CD4-positive, alpha-beta T cell (primary cell): ENCODE results near the gene KIF15. TPM values are rescaled to one million over a fixed set of nuclear protein-coding genes. Genes with fewer than 3 reads are reported as not detected.
"Not testable (repeated sequence)": the region's sequence is repeated elsewhere in the genome, so short reads cannot be mapped to it uniquely, and the experiment has no call there.

ENCODE experiments used
- ATAC-seq: fragments of 200-7000 bp; cut with Tn5 transposase; one replicate; pipeline ENCODE4 v1.10.0; 2022; ENCODE audit warnings: mild to moderate bottlenecking; ENCODE audit not compliant: poor library complexity
- CTCF ChIA-PET: fragments of 350-600 bp; sonication (Branson Sonifier 250); formaldehyde crosslinking; loops from one replicate; lab custom pipeline; 2021; ENCODE audit warnings: antibody characterized with exemption, inconsistent platforms; lab: Charles Lee
- POLR2A ChIA-PET: fragments of 350-600 bp; sonication (Branson Sonifier 250); formaldehyde crosslinking; loops from one replicate; lab custom pipeline; 2021; ENCODE audit warnings: antibody characterized with exemption, inconsistent platforms; lab: Charles Lee
- DNase-seq, 14 experiments: peaks; one replicate each; pipeline ENCODE4 v3.0.0-alpha.2; 2013 to 2020; ENCODE audit warnings: mixed read lengths in 2 of 14
- H3K27ac ChIP-seq, 2 donors: one replicate each; pipeline versions ENCODE4 v1.5.1 to v1.7.0; 2013; ENCODE audit warnings: low read length in 2 of 2, low read depth in 1 of 2, mild to moderate bottlenecking in 1 of 2
- H3K27me3 ChIP-seq, 2 experiments: 1 replicate in 1 of 2; 2 replicates in 1 of 2; pipeline versions ENCODE4 v1.6.1 to v1.7.0; 2013; ENCODE audit warnings: low read length in 2 of 2, control low read depth in 1 of 2, mild to moderate bottlenecking in 1 of 2, moderate library complexity in 1 of 2; ENCODE audit not compliant: insufficient read depth in 2 of 2, control insufficient read depth in 1 of 2
- H3K36me3 ChIP-seq: one replicate; pipeline ENCODE4 v1.6.1; 2013; ENCODE audit warnings: low read length, control low read depth; ENCODE audit not compliant: insufficient read depth
- H3K4me1 ChIP-seq: one replicate; pipeline ENCODE4 v1.6.1; 2013; ENCODE audit warnings: low read length, control low read depth; ENCODE audit not compliant: insufficient read depth
- H3K4me3 ChIP-seq: one replicate; pipeline ENCODE4 v1.5.1; 2013; ENCODE audit warnings: mild to moderate bottlenecking, low read length, moderate library complexity
- H3K9me3 ChIP-seq, 2 experiments: 1 replicate in 1 of 2; 2 replicates in 1 of 2; pipeline versions ENCODE4 v1.6.1 to v1.7.0; 2013; ENCODE audit warnings: low read length in 2 of 2, mild to moderate bottlenecking in 2 of 2, control low read depth in 1 of 2, moderate library complexity in 1 of 2; ENCODE audit not compliant: control insufficient read depth in 1 of 2, insufficient read depth in 1 of 2
- H3K27ac Mint-ChIP-seq: one replicate; pipeline ENCODE4 v1.8.0; 2020; ENCODE audit warnings: mixed read lengths
- H3K27me3 Mint-ChIP-seq: one replicate; pipeline ENCODE4 v1.8.0; 2021; ENCODE audit warnings: mixed read lengths
- H3K36me3 Mint-ChIP-seq: one replicate; pipeline ENCODE4 v1.8.0; 2021; ENCODE audit warnings: low read depth, mixed read lengths
- H3K4me1 Mint-ChIP-seq: one replicate; pipeline ENCODE4 v1.8.0; 2021; ENCODE audit warnings: low read depth, mixed read lengths
- H3K4me3 Mint-ChIP-seq: one replicate; pipeline ENCODE4 v1.8.0; 2020; ENCODE audit warnings: mild to moderate bottlenecking, mixed read lengths
- H3K9me3 Mint-ChIP-seq: one replicate; pipeline ENCODE4 v1.8.0; 2020; ENCODE audit warnings: mixed read lengths
- intact Hi-C, 2 experiments: fragments of 100-400 bp; cut with DNase I in 1 of 2; cut with micrococcal nuclease in 1 of 2; formaldehyde crosslinking; loops; one replicate each; pipeline versions ENCODE4 v1.15.1 to v1.9.0; 2023 to 2025; cut with DNase I, micrococcal nuclease
- total RNA-seq, 174 experiments: library from RNA in 2 of 174; stranded (reverse) in 2 of 174; gene quantifications; one replicate each; pipeline ENCODE4 v1.2.3 and lab custom pipeline; 2021 to 2026
- TF ChIP-seq, protein P1 (sequence below): fragments of 200-600 bp; IDR thresholded peaks from one replicate; pipeline ENCODE4 v1.8.0; 2022; ENCODE audit warnings: antibody characterized with exemption, mild to moderate bottlenecking

The KIF15 gene
- total RNA-seq, 2 experiments from 2014 or later, result 0.08 to 0.11 TPM

DNA sequence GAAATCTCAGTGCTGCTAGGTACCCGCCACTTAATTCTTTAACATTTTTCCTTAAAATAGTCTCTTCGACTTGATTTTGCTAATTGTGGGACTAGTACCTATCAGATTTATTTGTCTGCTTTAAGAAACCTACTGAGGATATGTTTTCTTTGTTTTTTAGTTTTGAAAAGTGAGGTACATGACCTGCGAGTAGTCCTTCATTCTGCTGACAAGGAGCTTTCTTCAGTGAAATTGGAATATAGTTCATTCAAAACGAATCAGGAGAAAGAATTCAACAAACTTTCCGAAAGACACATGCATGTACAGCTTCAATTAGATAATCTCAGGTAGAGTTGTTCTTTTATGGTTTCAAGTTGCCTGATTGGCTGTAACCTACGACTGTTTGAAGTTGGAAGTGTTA lies 53.2 kb downstream of the KIF15 start:
- Mint-ChIP-seq H3K4me1 (no peaks in the 10 kb centered on the region), H3K9me3 (no peaks in the 10 kb centered on the region), H3K27ac (no peak overlapping the region), H3K36me3 (no peaks in the 10 kb centered on the region), H3K27me3 (no peaks in the 10 kb centered on the region), H3K4me3 (no peak overlapping the region)
- no peak for DNase-seq
- H3K27ac ChIP-seq, result no peak overlapping the region
- H3K4me3 ChIP-seq, result no peak overlapping the region
- intact Hi-C loops, result no loop called here
- ATAC-seq, result no peak
- H3K27me3 ChIP-seq, result no peaks in the 10 kb centered on the region
- CTCF ChIA-PET, result no interaction called here
- H3K9me3 ChIP-seq, result no peaks in the 10 kb centered on the region
- TF ChIP-seq, protein P1, sequence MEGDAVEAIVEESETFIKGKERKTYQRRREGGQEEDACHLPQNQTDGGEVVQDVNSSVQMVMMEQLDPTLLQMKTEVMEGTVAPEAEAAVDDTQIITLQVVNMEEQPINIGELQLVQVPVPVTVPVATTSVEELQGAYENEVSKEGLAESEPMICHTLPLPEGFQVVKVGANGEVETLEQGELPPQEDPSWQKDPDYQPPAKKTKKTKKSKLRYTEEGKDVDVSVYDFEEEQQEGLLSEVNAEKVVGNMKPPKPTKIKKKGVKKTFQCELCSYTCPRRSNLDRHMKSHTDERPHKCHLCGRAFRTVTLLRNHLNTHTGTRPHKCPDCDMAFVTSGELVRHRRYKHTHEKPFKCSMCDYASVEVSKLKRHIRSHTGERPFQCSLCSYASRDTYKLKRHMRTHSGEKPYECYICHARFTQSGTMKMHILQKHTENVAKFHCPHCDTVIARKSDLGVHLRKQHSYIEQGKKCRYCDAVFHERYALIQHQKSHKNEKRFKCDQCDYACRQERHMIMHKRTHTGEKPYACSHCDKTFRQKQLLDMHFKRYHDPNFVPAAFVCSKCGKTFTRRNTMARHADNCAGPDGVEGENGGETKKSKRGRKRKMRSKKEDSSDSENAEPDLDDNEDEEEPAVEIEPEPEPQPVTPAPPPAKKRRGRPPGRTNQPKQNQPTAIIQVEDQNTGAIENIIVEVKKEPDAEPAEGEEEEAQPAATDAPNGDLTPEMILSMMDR, result no peak
- no peaks in the 10 kb centered on the region for H3K36me3 ChIP-seq
- POLR2A ChIA-PET, result no interaction called here
- H3K4me1 ChIP-seq, result no peaks in the 10 kb centered on the region

DNA sequence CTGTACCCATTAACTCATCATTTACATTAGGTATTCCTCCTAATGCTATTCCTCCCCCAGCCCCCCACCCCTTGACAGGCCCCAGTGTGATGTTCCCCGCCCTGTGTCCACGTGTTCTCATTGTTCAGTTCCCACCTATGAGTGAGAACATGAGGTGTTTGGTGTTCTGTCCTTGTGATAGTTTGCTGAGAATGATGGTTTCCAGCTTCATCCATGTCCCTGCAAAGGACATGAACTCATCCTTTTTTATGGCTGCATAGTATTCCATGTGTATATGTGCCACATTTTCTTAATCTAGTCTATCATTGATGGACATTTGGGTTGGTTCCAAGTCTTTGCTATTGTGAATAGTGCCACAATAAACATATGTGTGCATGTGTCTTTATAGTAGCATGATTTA lies 54.7 kb downstream of the KIF15 start:
- intact Hi-C loops, result not testable (repeated sequence)

DNA sequence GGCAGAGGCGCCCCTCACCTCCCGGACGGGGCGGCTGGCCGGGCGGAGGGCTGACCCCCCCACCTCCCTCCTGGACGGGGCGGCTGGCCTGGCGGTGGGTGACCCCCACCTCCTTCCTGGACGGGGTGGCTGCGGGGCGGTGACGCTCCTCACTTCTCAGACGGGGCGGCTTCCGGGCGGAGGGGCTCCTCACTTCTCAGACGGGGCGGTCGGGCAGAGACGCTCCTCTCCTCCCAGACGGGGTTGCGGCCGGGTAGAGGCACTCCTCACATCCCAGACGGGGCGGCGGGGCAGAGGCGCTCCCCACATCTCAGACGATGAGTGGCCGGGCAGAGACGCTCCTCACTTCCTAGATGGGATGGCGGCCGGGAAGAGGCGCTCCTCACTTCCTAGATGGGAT lies 59.6 kb downstream of the KIF15 start:
- H3K4me3 ChIP-seq, H3K27ac Mint-ChIP-seq, ATAC-seq, DNase-seq, H3K36me3 ChIP-seq, intact Hi-C loops, POLR2A ChIA-PET, H3K27me3 ChIP-seq, H3K9me3 Mint-ChIP-seq, CTCF ChIA-PET, H3K4me1 ChIP-seq, H3K4me3 Mint-ChIP-seq, H3K4me1 Mint-ChIP-seq, H3K27ac ChIP-seq, H3K9me3 ChIP-seq, H3K27me3 Mint-ChIP-seq, H3K36me3 Mint-ChIP-seq: not testable (repeated sequence)

More for the DNA sequence above, 54.7 kb downstream of the KIF15 start:
- H3K27ac ChIP-seq, H3K9me3 Mint-ChIP-seq, POLR2A ChIA-PET, H3K36me3 ChIP-seq, H3K27me3 ChIP-seq, ATAC-seq, H3K4me1 Mint-ChIP-seq, H3K9me3 ChIP-seq, H3K4me3 ChIP-seq, H3K4me1 ChIP-seq, H3K4me3 Mint-ChIP-seq, H3K27me3 Mint-ChIP-seq, CTCF ChIA-PET, DNase-seq, H3K36me3 Mint-ChIP-seq, H3K27ac Mint-ChIP-seq: not testable (repeated sequence)

DNA sequence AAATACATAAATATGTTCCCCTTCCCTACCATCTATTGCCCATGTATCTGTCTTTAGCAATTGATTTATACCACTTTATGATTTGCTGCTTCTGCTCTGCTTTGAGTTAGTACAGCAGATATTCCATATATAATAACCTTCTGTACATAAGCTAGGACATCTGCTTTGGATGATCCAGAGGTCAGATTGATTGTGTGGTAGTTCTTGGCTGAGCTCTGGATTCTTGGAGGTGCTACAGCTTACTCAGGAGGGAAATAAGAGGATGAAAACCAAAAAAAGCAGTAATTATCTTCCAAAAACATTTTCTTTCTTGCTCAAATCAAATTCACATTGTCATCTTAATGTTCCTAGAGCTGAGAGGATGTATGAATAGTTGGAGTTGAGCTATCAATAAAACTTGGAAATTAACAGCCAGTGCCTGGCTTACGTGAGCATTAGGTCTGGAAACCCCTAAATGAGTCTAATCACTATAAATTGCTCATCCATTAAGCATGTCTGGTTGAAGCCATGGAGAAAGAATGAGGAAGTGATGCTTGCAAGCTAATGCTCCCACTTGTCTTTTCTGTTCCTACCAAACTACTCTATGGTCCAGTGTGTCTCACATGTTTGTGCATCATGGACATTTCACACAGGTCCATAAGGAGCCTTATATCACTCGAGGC lies 63.8 kb downstream of the KIF15 start:
- Mint-ChIP-seq H3K36me3 (no peaks in the 10 kb centered on the region), H3K27ac (no peak overlapping the region), H3K4me1 (no peaks in the 10 kb centered on the region), H3K4me3 (no peak overlapping the region), H3K27me3 (no peaks in the 10 kb centered on the region), H3K9me3 (no peaks in the 10 kb centered on the region)
- DNase-seq, result no peak
- Histone ChIP-seq H3K4me1 (no peaks in the 10 kb centered on the region), H3K4me3 (no peak overlapping the region), H3K36me3 (no peaks in the 10 kb centered on the region), H3K9me3 (peaks cover 0 to 4% of the 10 kb centered on the region in 2 experiments), H3K27ac (no peak overlapping the region), H3K27me3 (no peaks in the 10 kb centered on the region)
- ChIA-PET POLR2A (no interaction called here), CTCF (interaction anchor here (0.6 kb wide), 1 partner anchor 25 kb away, joined by 3 read pairs; no protein-coding TSS in a partner anchor)
- intact Hi-C loops, result no loop called here
- TF ChIP-seq, protein P1, result no peak
- ATAC-seq, result no peak
